Measurements from ENCODE around the gene CD207. TPM values are rescaled to one million over a fixed set of nuclear protein-coding genes. Genes with fewer than 3 reads are reported as not detected.
"Not testable (repeated sequence)": the region's sequence is repeated elsewhere in the genome, so short reads cannot be mapped to it uniquely, and the experiment has no call there.

Gene CD207
- not detected for polyA plus RNA-seq (2013, experiment 1 of 2)
- not detected for polyA plus RNA-seq (2013, experiment 2 of 2)

DNA sequence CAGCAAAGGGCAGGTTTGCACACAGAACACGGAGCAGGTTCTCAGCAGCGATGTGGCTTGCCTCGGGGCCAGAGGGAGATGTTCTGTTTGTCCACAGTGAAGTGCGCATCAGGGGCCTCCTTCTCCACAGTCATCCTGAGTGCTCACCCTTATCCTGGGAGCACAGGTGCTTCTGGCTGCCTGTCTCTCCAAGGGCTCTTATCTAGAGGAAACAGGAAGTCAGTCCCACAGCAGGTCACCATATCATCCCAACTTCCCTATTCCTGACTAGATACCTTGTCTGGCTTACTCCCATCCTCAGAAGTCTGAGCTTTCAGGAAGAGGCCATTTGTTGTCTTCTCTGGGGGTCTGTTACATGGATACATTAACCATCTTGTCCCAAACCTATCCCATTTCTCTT is at the start of gene CD207:
TSS of gene CD207 (minus strand) at position 174 of the 400 bp plus-strand sequence. CDS start at position 134, 40 bp downstream.
- Histone ChIP-seq H3K27ac (ENCODE audit: low read depth, low read length, severe bottlenecking) (no peak within 1 kb of the TSS), H3K4me3 (ENCODE audit: extremely low read depth, insufficient read depth, low read length, poor library complexity, severe bottlenecking) (no peak within 1 kb of the TSS), H3K9me3 (ENCODE audit: control insufficient read depth, low read length) (no peaks in the 10 kb centered on the region), H3K36me3 (ENCODE audit: control insufficient read depth, insufficient read depth, low read length) (no peaks in the 10 kb centered on the region), H3K4me1 (ENCODE audit: control insufficient read depth, insufficient read depth, low read length, poor library complexity, severe bottlenecking) (no peaks in the 10 kb centered on the region)
- 92 to 100% methylated on average over 1 to 4 of the region's 4 CpGs for WGBS, 2 experiments (ENCODE audit: insufficient coverage in 2 of 2)

GRCh38 chr2:70878543-70878942 is 42.9 kb upstream of the CD207 start:
- H3K36me3 ChIP-seq (ENCODE audit: control insufficient read depth, insufficient read depth, low read length); H3K4me1 ChIP-seq (ENCODE audit: control insufficient read depth, insufficient read depth, low read length, poor library complexity, severe bottlenecking); H3K27ac ChIP-seq (ENCODE audit: low read depth, low read length, severe bottlenecking); H3K4me3 ChIP-seq (ENCODE audit: extremely low read depth, insufficient read depth, low read length, poor library complexity, severe bottlenecking); H3K9me3 ChIP-seq (ENCODE audit: control insufficient read depth, low read length): not testable (repeated sequence)
- 18 to 80% methylated on average over 1 to 2 of the region's 3 CpGs for WGBS, 2 experiments (ENCODE audit: insufficient coverage in 2 of 2)

GRCh38 chr2:70876138-70876537 is 40.5 kb upstream of the CD207 start:
- H3K36me3 ChIP-seq (ENCODE audit: control insufficient read depth, insufficient read depth, low read length); H3K4me1 ChIP-seq (ENCODE audit: control insufficient read depth, insufficient read depth, low read length, poor library complexity, severe bottlenecking); H3K9me3 ChIP-seq (ENCODE audit: control insufficient read depth, low read length); H3K27ac ChIP-seq (ENCODE audit: low read depth, low read length, severe bottlenecking); H3K4me3 ChIP-seq (ENCODE audit: extremely low read depth, insufficient read depth, low read length, poor library complexity, severe bottlenecking): not testable (repeated sequence)
- 69 to 72% methylated on average over 9 of the region's 9 CpGs for WGBS, 2 experiments (ENCODE audit: insufficient coverage in 2 of 2)

DNA sequence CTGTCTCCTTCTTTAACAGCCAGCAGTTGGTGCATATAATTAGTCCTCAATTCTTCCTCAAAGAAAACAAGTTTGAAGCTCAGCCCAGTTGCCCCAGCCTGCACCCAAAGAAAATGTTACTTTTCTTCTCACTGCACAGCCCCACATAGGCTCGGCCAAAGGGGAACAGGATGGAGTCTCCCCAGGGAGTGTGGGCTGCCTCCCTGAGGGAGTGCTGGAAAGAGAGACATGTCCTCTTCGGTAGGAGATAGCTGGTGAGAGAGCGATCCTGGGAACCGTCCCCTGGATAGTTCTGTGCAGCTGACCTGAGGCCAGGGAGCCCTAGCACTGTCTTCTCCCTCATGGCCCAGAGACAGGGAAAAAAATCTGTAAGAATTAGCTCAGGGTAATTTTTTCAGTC is 37.9 kb upstream of the CD207 start:
- no peak overlapping the region for H3K27ac ChIP-seq (ENCODE audit: low read depth, low read length, severe bottlenecking)
- no peaks in the 10 kb centered on the region for H3K36me3 ChIP-seq (ENCODE audit: control insufficient read depth, insufficient read depth, low read length)
- H3K4me1 ChIP-seq (ENCODE audit: control insufficient read depth, insufficient read depth, low read length, poor library complexity, severe bottlenecking), result no peaks in the 10 kb centered on the region
- no peak overlapping the region for H3K4me3 ChIP-seq (ENCODE audit: extremely low read depth, insufficient read depth, low read length, poor library complexity, severe bottlenecking)
- 35 to 40% methylated on average over 4 of the region's 4 CpGs for WGBS, 2 experiments (ENCODE audit: insufficient coverage in 2 of 2)
- no peaks in the 10 kb centered on the region for H3K9me3 ChIP-seq (ENCODE audit: control insufficient read depth, low read length)

GRCh38 chr2:70871398-70872211 is 36.0 kb upstream of the CD207 start:
- Histone ChIP-seq H3K4me1 (ENCODE audit: control insufficient read depth, insufficient read depth, low read length, poor library complexity, severe bottlenecking) (no peaks in the 10 kb centered on the region), H3K9me3 (ENCODE audit: control insufficient read depth, low read length) (no peaks in the 10 kb centered on the region), H3K4me3 (ENCODE audit: extremely low read depth, insufficient read depth, low read length, poor library complexity, severe bottlenecking) (no peak overlapping the region), H3K36me3 (ENCODE audit: control insufficient read depth, insufficient read depth, low read length) (no peaks in the 10 kb centered on the region), H3K27ac (ENCODE audit: low read depth, low read length, severe bottlenecking) (no peak overlapping the region)
- WGBS, 2 experiments (ENCODE audit: insufficient coverage in 2 of 2), result 13 to 26% methylated on average over 11 to 34 of the region's 36 CpGs

DNA sequence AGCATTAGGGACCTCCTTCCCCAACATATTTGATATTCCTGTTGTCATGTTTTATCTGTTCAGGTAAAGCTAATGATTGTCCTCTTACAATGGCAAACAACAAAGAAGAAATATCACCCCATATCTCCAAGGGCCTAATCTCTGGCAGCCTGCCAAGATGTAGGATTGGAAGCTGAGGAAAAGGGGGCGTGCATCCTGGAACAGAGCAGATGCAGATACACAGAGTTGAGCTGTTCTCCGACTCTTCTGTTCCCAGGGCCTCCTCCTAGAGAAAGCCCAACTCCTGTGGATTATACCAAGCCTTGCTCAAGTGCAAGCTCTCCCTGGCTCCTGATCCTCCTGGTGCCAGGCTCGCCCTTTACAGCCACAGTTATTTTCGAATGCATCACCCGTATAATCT is 35.2 kb upstream of the CD207 start:
- H3K9me3 ChIP-seq (ENCODE audit: control insufficient read depth, low read length), result no peaks in the 10 kb centered on the region
- no peak overlapping the region for H3K27ac ChIP-seq (ENCODE audit: low read depth, low read length, severe bottlenecking)
- H3K4me1 ChIP-seq (ENCODE audit: control insufficient read depth, insufficient read depth, low read length, poor library complexity, severe bottlenecking), result no peaks in the 10 kb centered on the region
- WGBS, 2 experiments (ENCODE audit: insufficient coverage in 2 of 2), result 54 to 74% methylated on average over 4 to 5 of the region's 5 CpGs
- H3K36me3 ChIP-seq (ENCODE audit: control insufficient read depth, insufficient read depth, low read length), result no peaks in the 10 kb centered on the region
- H3K4me3 ChIP-seq (ENCODE audit: extremely low read depth, insufficient read depth, low read length, poor library complexity, severe bottlenecking), result no peak overlapping the region

- H3K4me1 ChIP-seq (ENCODE audit: control insufficient read depth, insufficient read depth, low read length, poor library complexity, severe bottlenecking), result no peaks in the 10 kb centered on the region
- no peaks in the 10 kb centered on the region for H3K9me3 ChIP-seq (ENCODE audit: control insufficient read depth, low read length)
- no peak overlapping the region for H3K4me3 ChIP-seq (ENCODE audit: extremely low read depth, insufficient read depth, low read length, poor library complexity, severe bottlenecking)
- WGBS, 2 experiments (ENCODE audit: insufficient coverage in 2 of 2), result no CpG with 5 or more reads among the region's 1 CpG
- no peak overlapping the region for H3K27ac ChIP-seq (ENCODE audit: low read depth, low read length, severe bottlenecking)
- no peaks in the 10 kb centered on the region for H3K36me3 ChIP-seq (ENCODE audit: control insufficient read depth, insufficient read depth, low read length)
Measured at GRCh38 chr2:70868970-70869369, 33.4 kb upstream of the CD207 start.

DNA sequence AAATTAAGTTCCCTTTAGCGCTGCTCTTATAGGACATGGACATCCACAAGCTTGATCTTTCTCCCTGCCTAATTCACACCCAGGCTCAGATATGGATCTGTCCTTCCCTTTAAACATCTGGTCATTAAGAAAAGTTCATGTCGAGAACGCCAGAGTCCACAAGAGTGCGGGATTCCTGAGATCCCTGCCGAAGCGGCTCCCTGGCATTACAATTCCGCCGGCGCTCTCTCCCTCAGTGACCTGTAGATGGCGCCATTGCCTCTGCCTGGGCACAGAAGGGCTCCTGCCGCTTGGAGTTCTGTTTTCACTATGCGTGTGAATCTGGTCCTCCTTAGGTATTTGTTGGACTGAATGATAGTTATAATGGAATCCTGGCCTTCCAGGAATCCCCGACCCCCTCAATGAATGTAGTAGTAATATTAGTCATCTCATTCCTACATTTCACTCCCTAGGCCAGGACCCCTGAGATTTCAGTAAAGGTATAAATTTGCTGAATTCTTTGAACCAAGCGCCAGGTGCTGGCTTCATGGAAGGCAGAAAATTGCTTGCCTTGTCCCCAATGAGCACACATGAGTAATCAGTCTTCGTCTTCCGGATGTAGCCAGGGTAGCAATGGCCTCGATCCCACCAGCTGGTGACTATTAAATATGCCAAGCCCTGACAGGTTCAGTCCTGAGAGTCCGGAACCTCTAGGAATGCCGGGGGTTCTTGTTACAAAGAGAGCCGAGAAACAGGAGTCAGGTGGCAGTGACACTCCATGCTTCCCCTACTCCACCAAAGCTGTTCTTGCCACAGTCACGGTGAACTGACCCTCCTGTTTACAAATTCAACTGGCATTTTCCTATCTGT is 26.4 kb upstream of the CD207 start:
- no peak overlapping the region for H3K27ac ChIP-seq (ENCODE audit: low read depth, low read length, severe bottlenecking)
- H3K36me3 ChIP-seq (ENCODE audit: control insufficient read depth, insufficient read depth, low read length), result no peaks in the 10 kb centered on the region
- H3K9me3 ChIP-seq (ENCODE audit: control insufficient read depth, low read length), result no peaks in the 10 kb centered on the region
- 29 to 33% methylated on average over 17 to 19 of the region's 21 CpGs for WGBS, 2 experiments (ENCODE audit: insufficient coverage in 2 of 2)
- no peaks in the 10 kb centered on the region for H3K4me1 ChIP-seq (ENCODE audit: control insufficient read depth, insufficient read depth, low read length, poor library complexity, severe bottlenecking)
- H3K4me3 ChIP-seq (ENCODE audit: extremely low read depth, insufficient read depth, low read length, poor library complexity, severe bottlenecking), result no peak overlapping the region

- Histone ChIP-seq H3K9me3 (ENCODE audit: control insufficient read depth, low read length) (no peaks in the 10 kb centered on the region), H3K27ac (ENCODE audit: low read depth, low read length, severe bottlenecking) (no peak overlapping the region), H3K4me3 (ENCODE audit: extremely low read depth, insufficient read depth, low read length, poor library complexity, severe bottlenecking) (no peak overlapping the region), H3K4me1 (ENCODE audit: control insufficient read depth, insufficient read depth, low read length, poor library complexity, severe bottlenecking) (no peaks in the 10 kb centered on the region), H3K36me3 (ENCODE audit: control insufficient read depth, insufficient read depth, low read length) (no peaks in the 10 kb centered on the region)
- WGBS, 2 experiments (ENCODE audit: insufficient coverage in 2 of 2), result 83% methylated on average over 1 of the region's 1 CpG; no CpG with 5 or more reads in 1 of the 2 experiments
Measured at GRCh38 chr2:70855667-70856066, 20.1 kb upstream of the CD207 start.

- 90 to 100% methylated on average over 3 of the region's 4 CpGs for WGBS, 2 experiments (ENCODE audit: insufficient coverage in 2 of 2)
- Histone ChIP-seq H3K27ac (ENCODE audit: low read depth, low read length, severe bottlenecking) (no peak overlapping the region), H3K4me1 (ENCODE audit: control insufficient read depth, insufficient read depth, low read length, poor library complexity, severe bottlenecking) (no peaks in the 10 kb centered on the region), H3K36me3 (ENCODE audit: control insufficient read depth, insufficient read depth, low read length) (no peaks in the 10 kb centered on the region), H3K4me3 (ENCODE audit: extremely low read depth, insufficient read depth, low read length, poor library complexity, severe bottlenecking) (no peak overlapping the region), H3K9me3 (ENCODE audit: control insufficient read depth, low read length) (no peaks in the 10 kb centered on the region)
Measured at GRCh38 chr2:70854411-70854810, 18.8 kb upstream of the CD207 start.

Measured in mesodermal cell (in vitro differentiated cells).